ENCODE data around the gene L3MBTL4. TPM values are rescaled to one million over a fixed set of nuclear protein-coding genes. Genes with fewer than 3 reads are reported as not detected.

The L3MBTL4 gene
- total and polyA plus RNA-seq, 10 donors: 1.1 to 21.0 (median 12.7) TPM

DNA sequence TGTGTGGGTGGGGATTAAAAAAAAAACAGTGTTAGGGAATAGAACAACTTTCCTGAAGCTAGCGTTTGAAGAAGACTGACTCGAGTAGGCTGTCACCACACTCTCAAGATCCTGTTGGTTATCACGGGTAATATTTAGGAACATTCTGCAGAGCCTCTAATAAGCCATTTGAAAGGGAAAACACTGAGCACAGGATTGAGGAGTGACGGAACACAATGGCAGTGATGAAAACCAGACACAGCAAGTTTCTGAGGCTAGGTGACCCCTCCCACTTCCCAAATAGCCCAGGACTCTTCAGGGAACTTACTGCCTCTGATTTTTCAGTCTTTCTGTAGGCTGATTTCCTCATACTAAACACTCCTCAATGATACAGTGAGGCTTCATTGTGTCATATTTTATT is 431.2 kb downstream of the L3MBTL4 start:
- 59 to 77% (median 71%) methylated on average over 4 of the region's 4 CpGs for WGBS, 5 donors
- Histone ChIP-seq H3K36me3 (no peaks in the 10 kb centered on the region), H3K4me3 (no peak overlapping the region), H3K27ac (no peak overlapping the region), H3K9me3 (no peaks in the 10 kb centered on the region), H3K27me3 (replicated peaks in 1 of 7) (no peaks in the 10 kb centered on the region), H3K4me1 (no peaks in the 10 kb centered on the region)
- intact Hi-C loops (cut with DNase I; ENCODE audit: low total_unique reads): no loop called here
- TF ChIP-seq POLR2A (IDR thresholded peaks at IDR 0.05) (no peak), POLR2AphosphoS5 (IDR thresholded peaks at IDR 0.05) (no peak)
- TF ChIP-seq, protein P1, sequence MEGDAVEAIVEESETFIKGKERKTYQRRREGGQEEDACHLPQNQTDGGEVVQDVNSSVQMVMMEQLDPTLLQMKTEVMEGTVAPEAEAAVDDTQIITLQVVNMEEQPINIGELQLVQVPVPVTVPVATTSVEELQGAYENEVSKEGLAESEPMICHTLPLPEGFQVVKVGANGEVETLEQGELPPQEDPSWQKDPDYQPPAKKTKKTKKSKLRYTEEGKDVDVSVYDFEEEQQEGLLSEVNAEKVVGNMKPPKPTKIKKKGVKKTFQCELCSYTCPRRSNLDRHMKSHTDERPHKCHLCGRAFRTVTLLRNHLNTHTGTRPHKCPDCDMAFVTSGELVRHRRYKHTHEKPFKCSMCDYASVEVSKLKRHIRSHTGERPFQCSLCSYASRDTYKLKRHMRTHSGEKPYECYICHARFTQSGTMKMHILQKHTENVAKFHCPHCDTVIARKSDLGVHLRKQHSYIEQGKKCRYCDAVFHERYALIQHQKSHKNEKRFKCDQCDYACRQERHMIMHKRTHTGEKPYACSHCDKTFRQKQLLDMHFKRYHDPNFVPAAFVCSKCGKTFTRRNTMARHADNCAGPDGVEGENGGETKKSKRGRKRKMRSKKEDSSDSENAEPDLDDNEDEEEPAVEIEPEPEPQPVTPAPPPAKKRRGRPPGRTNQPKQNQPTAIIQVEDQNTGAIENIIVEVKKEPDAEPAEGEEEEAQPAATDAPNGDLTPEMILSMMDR (IDR thresholded peaks at IDR 0.05 in 8 of 11, conservative IDR thresholded peaks at IDR 0.05 in 3 of 11): no peak
- no peak for DNase-seq

- DNase-seq: no peak
- H3K36me3 ChIP-seq: no peaks in the 10 kb centered on the region
- no peak overlapping the region for H3K4me3 ChIP-seq
- H3K27me3 ChIP-seq (replicated peaks in 1 of 7): no peaks in the 10 kb centered on the region
- H3K27ac ChIP-seq: no peak overlapping the region
- intact Hi-C loops (cut with DNase I; ENCODE audit: low total_unique reads): no loop called here
- H3K4me1 ChIP-seq: no peaks in the 10 kb centered on the region
- TF ChIP-seq, protein P1 (IDR thresholded peaks at IDR 0.05 in 8 of 11, conservative IDR thresholded peaks at IDR 0.05 in 3 of 11): no peak
- no peak for TF ChIP-seq POLR2AphosphoS5 (IDR thresholded peaks at IDR 0.05)
- no peak for TF ChIP-seq POLR2A (IDR thresholded peaks at IDR 0.05)
- WGBS, 5 donors: 71 to 88% (median 76%) methylated on average over 3 of the region's 3 CpGs
- no peaks in the 10 kb centered on the region for H3K9me3 ChIP-seq
Observed at GRCh38 chr18:5982332-5982731, 432.4 kb downstream of the L3MBTL4 start.

DNA sequence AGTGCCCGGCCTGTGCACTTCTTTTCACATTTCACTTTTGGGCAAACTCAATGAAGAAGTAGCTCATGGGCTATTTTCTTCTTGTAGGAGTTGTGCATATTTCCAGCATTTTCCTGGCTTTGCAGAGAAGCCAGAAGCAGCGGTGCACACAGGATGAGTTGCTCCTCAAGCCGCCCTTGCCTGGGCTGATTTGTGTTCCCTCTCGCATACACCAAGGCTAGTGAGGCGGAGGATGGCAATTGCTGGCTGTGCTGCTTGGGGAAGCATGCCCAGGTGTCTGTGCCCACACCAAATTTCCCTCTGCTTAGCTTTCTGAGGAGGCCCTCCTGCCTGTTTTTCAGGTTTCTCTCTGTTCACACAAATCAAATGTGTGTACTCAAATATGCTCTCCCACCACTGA is 434.0 kb downstream of the L3MBTL4 start:
- TF ChIP-seq, protein P1 (IDR thresholded peaks at IDR 0.05 in 8 of 11, conservative IDR thresholded peaks at IDR 0.05 in 3 of 11): no peak
- no peak for TF ChIP-seq POLR2AphosphoS5 (IDR thresholded peaks at IDR 0.05)
- TF ChIP-seq POLR2A (IDR thresholded peaks at IDR 0.05): no peak
- H3K27ac ChIP-seq: no peak overlapping the region
- WGBS, 5 donors: 89 to 94% (median 91%) methylated on average over 5 of the region's 5 CpGs

GRCh38 chr18:5979971-5980457 is 434.7 kb downstream of the L3MBTL4 start:
- H3K9me3 ChIP-seq: no peaks in the 10 kb centered on the region
- peaks cover 0 to 10% (median 0%) of the 10 kb centered on the region in 6 donors for H3K4me1 ChIP-seq
- H3K36me3 ChIP-seq: no peaks in the 10 kb centered on the region
- TF ChIP-seq POLR2A (IDR thresholded peaks at IDR 0.05): no peak
- TF ChIP-seq, protein P1 (IDR thresholded peaks at IDR 0.05 in 8 of 11, conservative IDR thresholded peaks at IDR 0.05 in 3 of 11): no peak
- TF ChIP-seq POLR2AphosphoS5 (IDR thresholded peaks at IDR 0.05): no peak
- 80 to 84% (median 83%) methylated on average over 5 to 9 of the region's 9 CpGs for WGBS, 5 donors
- intact Hi-C loops (cut with DNase I; ENCODE audit: low total_unique reads): no loop called here
- no peaks in the 10 kb centered on the region for H3K27me3 ChIP-seq (replicated peaks in 1 of 7)
- no peak overlapping the region for H3K27ac ChIP-seq
- H3K4me3 ChIP-seq: no peak overlapping the region
- no peak for DNase-seq

More for the DNA sequence above, 434.0 kb downstream of the L3MBTL4 start:
- Histone ChIP-seq H3K36me3 (no peaks in the 10 kb centered on the region), H3K27me3 (replicated peaks in 1 of 7) (no peaks in the 10 kb centered on the region), H3K4me1 (peaks cover 0 to 3% (median 0%) of the 10 kb centered on the region in 6 donors), H3K4me3 (no peak overlapping the region), H3K9me3 (no peaks in the 10 kb centered on the region)
- intact Hi-C loops (cut with DNase I; ENCODE audit: low total_unique reads): no loop called here
- DNase-seq: no peak

Data from spleen (tissue), 11 donors.